AG04450 (cell line): Measurements from ENCODE around the gene TSHZ2. TPM values are rescaled to one million over a fixed set of nuclear protein-coding genes. Genes with fewer than 3 reads are reported as not detected.

Experiments used
- CTCF ChIA-PET: fragments of 300-600, 350-600 bp; formaldehyde crosslinking; extraction: SDS; loops from one replicate; lab custom pipeline; 2022; ENCODE audit warnings: antibody characterized with exemption, inconsistent platforms; lab: Charles Lee
- POLR2A ChIA-PET: fragments of 350-600 bp; formaldehyde crosslinking; extraction: SDS; loops from one replicate; lab custom pipeline; 2021; ENCODE audit warnings: antibody characterized with exemption, inconsistent platforms; lab: Yijun Ruan, JAX
- DNase-seq: peaks from one replicate; pipeline ENCODE4 v3.0.0-alpha.2; 2011; ENCODE audit warnings: low read depth, low spot score
- H3K27ac ChIP-seq: one replicate; pipeline ENCODE4 v1.5.1; 2012; ENCODE audit warnings: low read depth, low read length, control low read depth
- H3K27me3 ChIP-seq: one replicate; pipeline ENCODE4 v1.6.0; 2012; ENCODE audit warnings: low read length; ENCODE audit not compliant: control insufficient read depth, insufficient read depth
- H3K4me3 ChIP-seq: 2 replicates; pipeline ENCODE4 v1.5.1; 2011; ENCODE audit warnings: mild to moderate bottlenecking, low read depth, low read length, control low read depth
- H3K9me3 ChIP-seq: 2 replicates; pipeline ENCODE4 v1.5.1; 2012; ENCODE audit warnings: low read length; ENCODE audit not compliant: control insufficient read depth, insufficient read depth
- polyA plus RNA-seq: library from polyadenylated mRNA; depleted of rRNA; stranded (reverse); fragments of >200 nt; gene quantifications from 2 replicates; pipeline ENCODE4 v1.2.3, GENCODE V29; 2011
- TF ChIP-seq, protein P1 (sequence below): IDR thresholded peaks from 2 replicates; pipeline ENCODE4 v1.5.1; 2011; ENCODE audit warnings: low read depth, low read length, control low read depth, inconsistent platforms

Gene TSHZ2
- polyA plus RNA-seq, 1 experiment: not detected

DNA sequence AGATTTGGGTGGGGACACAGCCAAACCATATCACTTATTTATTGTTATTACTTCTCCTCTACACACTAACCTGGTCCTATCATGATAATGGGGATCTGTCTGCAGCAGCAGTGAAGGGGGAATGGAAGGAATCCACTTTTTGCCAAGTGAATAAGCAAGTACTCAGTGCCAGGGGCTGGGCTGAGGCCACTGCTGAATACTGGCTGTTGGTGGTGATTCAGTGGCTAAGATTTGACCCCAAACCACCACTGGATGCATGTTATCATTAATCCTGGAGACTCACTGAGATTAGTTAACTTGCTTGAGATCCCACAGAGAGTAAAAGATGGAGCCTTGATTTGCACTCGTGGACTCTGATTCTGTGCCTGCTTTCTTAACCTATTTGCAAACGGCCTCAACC is 127.7 kb downstream of the TSHZ2 start:
- POLR2A ChIA-PET: no interaction called here
- TF ChIP-seq, protein P1, sequence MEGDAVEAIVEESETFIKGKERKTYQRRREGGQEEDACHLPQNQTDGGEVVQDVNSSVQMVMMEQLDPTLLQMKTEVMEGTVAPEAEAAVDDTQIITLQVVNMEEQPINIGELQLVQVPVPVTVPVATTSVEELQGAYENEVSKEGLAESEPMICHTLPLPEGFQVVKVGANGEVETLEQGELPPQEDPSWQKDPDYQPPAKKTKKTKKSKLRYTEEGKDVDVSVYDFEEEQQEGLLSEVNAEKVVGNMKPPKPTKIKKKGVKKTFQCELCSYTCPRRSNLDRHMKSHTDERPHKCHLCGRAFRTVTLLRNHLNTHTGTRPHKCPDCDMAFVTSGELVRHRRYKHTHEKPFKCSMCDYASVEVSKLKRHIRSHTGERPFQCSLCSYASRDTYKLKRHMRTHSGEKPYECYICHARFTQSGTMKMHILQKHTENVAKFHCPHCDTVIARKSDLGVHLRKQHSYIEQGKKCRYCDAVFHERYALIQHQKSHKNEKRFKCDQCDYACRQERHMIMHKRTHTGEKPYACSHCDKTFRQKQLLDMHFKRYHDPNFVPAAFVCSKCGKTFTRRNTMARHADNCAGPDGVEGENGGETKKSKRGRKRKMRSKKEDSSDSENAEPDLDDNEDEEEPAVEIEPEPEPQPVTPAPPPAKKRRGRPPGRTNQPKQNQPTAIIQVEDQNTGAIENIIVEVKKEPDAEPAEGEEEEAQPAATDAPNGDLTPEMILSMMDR: no peak

DNA sequence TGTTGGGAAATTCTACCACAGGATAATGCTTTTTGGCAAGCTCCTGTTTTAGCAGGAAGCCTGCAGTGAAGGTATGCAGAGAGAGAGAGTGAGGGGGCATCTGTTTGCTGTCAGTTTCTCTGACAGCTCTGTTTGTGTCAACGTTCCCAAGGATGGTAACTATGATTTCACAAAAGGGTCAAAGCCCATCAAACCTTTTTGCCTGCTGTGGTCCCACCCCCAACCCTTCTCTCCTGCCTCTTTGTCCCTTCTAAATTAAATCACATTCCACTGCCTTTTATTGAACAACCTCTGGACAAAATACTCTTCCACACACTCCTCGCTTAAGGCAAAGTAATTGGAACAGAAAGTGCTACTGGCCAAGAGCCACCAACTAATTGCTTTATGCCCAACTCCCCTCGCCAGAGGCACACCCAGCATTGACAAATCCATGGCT is 128.3 kb downstream of the TSHZ2 start:
- no peaks in the 10 kb centered on the region for H3K27me3 ChIP-seq
- DNase-seq: no peak
- CTCF ChIA-PET: no interaction called here

More for the DNA sequence above, 127.7 kb downstream of the TSHZ2 start:
- Histone ChIP-seq H3K9me3 (no peaks in the 10 kb centered on the region), H3K27ac (no peak overlapping the region), H3K27me3 (no peaks in the 10 kb centered on the region), H3K4me3 (no peak overlapping the region)
- CTCF ChIA-PET: no interaction called here
- DNase-seq: no peak

DNA sequence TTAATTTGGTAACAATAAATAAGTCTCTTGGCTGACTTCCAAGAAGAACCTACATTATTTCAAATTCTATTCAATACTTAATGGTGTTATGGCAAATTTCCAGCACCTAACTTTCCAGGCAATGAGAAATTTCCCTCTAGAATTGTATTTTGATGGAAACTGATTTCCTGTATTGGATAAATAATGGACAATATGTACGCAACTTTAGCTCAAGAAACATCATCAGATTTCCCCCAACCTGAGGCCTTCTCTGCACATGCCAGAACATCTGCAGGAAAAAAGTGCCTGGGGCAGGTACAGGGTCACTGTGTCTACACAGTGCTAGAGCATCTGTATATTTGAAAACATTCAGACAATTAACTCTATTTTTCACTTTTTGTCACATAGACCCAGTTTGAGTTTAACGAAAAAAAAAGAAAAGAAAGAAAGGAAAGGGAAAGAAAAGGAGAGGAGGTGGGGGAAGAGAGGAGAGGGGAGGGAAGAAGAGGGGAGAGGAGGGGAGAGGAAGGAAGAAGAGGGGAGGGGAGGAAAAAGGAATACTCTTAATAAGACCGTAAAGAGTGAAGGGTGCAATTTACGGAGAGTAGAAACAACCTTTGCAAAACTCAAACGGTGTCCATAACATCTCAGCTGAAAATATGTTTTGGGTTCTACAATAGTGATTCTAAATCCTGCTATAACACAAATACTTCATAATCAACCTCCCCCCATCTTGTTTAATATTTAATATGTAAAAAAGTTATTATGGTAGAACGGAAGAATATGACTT is 130.0 kb downstream of the TSHZ2 start:
- CTCF ChIA-PET: no interaction called here

More for the DNA sequence above, 128.3 kb downstream of the TSHZ2 start:
- Histone ChIP-seq H3K9me3 (no peaks in the 10 kb centered on the region), H3K4me3 (no peak overlapping the region), H3K27ac (no peak overlapping the region)
- TF ChIP-seq, protein P1: no peak
- POLR2A ChIA-PET: no interaction called here

DNA sequence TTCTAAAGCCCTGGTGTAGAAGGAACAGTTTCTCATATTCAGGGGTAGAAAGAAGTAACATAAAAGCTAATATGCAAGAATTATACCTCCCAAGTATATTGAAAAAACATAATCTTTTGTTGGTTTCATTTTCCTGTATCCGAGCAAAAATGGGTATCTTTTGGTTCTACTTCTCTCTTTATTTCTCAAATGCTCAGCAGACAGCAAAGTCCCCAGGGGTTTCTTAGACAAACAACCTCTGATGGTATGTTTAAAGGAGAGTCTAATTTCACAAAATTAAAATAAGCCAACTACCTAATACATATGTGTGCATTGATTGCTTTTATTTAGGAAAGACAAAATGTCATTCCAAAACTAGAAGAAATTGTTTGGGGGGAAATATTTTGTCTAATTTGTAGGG is 131.0 kb downstream of the TSHZ2 start:
- no peak overlapping the region for H3K27ac ChIP-seq
- CTCF ChIA-PET: no interaction called here
- DNase-seq: no peak
- H3K9me3 ChIP-seq: no peaks in the 10 kb centered on the region
- no peak overlapping the region for H3K4me3 ChIP-seq
- TF ChIP-seq, protein P1: no peak
- no peaks in the 10 kb centered on the region for H3K27me3 ChIP-seq
- POLR2A ChIA-PET: no interaction called here

More for the DNA sequence above, 130.0 kb downstream of the TSHZ2 start:
- no peak for DNase-seq
- Histone ChIP-seq H3K9me3 (no peaks in the 10 kb centered on the region), H3K27ac (no peak overlapping the region), H3K27me3 (no peaks in the 10 kb centered on the region), H3K4me3 (no peak overlapping the region)
- TF ChIP-seq, protein P1: no peak
- POLR2A ChIA-PET: no interaction called here

DNA sequence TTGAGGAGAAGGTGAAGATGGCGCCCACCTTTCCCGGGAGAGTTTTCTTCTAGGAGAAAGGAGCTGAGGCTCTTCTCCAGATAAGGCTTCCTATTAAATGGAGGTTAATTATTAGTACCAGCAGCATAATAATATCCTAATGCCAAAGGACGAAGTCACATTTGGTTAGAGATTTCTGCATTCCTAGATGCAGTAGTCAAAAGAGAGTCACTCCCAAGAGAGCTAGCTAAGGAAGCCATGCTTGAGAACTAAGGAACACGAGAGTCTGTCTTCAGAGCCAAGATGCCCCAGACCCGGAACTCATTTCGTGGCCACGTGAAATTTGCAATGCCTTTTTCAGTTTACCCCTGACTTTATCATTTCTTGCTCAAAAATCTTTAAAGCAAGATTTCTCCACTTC is 132.7 kb downstream of the TSHZ2 start:
- Histone ChIP-seq H3K4me3 (no peak overlapping the region), H3K27me3 (no peaks in the 10 kb centered on the region), H3K9me3 (no peaks in the 10 kb centered on the region), H3K27ac (no peak overlapping the region)
- CTCF ChIA-PET: no interaction called here
- POLR2A ChIA-PET: no interaction called here
- TF ChIP-seq, protein P1: no peak
- no peak for DNase-seq
